Measurements from ENCODE around the gene CCDC32.

DNA sequence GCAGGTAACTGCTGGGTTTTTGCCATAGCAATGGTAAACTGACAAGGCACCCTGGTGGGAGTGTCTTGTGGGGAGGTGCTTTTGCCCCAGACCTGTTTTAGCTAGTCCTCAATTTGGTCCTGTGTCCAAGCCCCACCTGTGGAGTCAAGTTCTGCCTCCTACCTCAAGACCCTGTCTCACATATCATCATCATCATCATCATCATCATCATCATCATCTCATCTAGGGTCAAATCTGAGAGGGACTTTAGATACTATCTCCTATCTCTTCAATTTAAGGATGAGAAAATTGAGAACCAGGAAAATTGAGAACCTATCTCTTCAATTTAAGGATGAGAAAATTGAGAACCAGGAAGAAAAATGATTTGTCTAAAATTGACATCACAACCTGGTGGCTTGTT, 39.1 kb upstream of the CCDC32 start:
- TF ChIP-seq CTCF (IDR thresholded peaks at IDR 0.05; ENCODE audit: low read depth, low read length) (no peak), POLR2A (IDR thresholded peaks at IDR 0.05; ENCODE audit: extremely low read depth, insufficient read length) (no peak), MYC (IDR thresholded peaks at IDR 0.05; ENCODE audit: low read depth, low read length) (no peak)
- TF ChIP-seq, protein P1, sequence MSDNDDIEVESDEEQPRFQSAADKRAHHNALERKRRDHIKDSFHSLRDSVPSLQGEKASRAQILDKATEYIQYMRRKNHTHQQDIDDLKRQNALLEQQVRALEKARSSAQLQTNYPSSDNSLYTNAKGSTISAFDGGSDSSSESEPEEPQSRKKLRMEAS (IDR thresholded peaks at IDR 0.05; ENCODE audit: low read depth, low read length) = no peak

Data from NB4 (cell line).